A673 (cell line): Measurements from ENCODE around the gene AUP1. TPM values are rescaled to one million over a fixed set of nuclear protein-coding genes. Genes with fewer than 3 reads are reported as not detected.

Experiments
- BruUV-seq: library from RNA; stranded (reverse); fragments of 400-500 nt; replicated peaks from 2 replicates; lab custom pipeline; 2021; lab: Mats Ljungman, UMichigan
- CTCF ChIA-PET: fragments of 300-600 bp; sonication (Branson Sonifier 250); formaldehyde crosslinking; loops from one replicate; lab custom pipeline; 2022; ENCODE audit warnings: antibody characterized with exemption; lab: Charles Lee
- POLR2A ChIA-PET: fragments of 300-600 bp; sonication (Branson Sonifier 250); formaldehyde crosslinking; loops from one replicate; lab custom pipeline; 2022; ENCODE audit warnings: antibody characterized with exemption; ENCODE audit not compliant: low non-redundant PET; lab: Charles Lee
- DNase-seq: peaks from one replicate; pipeline ENCODE4 v3.0.0-alpha.2; 2015; ENCODE audit warnings: low spot score
- H3K27ac ChIP-seq: fragments of 200-600 bp; sonication (generic); 2 replicates; pipeline ENCODE4 v1.5.1; 2016; ENCODE audit warnings: mixed run types, low read depth, mild to moderate bottlenecking, mixed read lengths, antibody characterized with exemption, low read length; ENCODE audit not compliant: poor library complexity, severe bottlenecking
- H3K27me3 ChIP-seq: fragments of 200-600 bp; sonication (generic); replicated peaks from 2 replicates; pipeline ENCODE4 v1.6.1; 2017; ENCODE audit warnings: mixed run types, low read depth, mild to moderate bottlenecking, mixed read lengths, antibody characterized with exemption, low read length; ENCODE audit not compliant: insufficient read depth, poor library complexity
- H3K36me3 ChIP-seq: fragments of 200-600 bp; sonication (generic); 2 replicates; pipeline ENCODE4 v1.6.1; 2016; ENCODE audit warnings: mixed run types, mild to moderate bottlenecking, mixed read lengths, antibody characterized with exemption, low read length; ENCODE audit not compliant: insufficient read depth, poor library complexity, severe bottlenecking
- H3K4me1 ChIP-seq: fragments of 200-600 bp; sonication (generic); 2 replicates; pipeline ENCODE4 v1.6.1; 2017; ENCODE audit warnings: mixed run types, mild to moderate bottlenecking, mixed read lengths, antibody characterized with exemption, low read length; ENCODE audit not compliant: insufficient read depth, poor library complexity, severe bottlenecking
- H3K4me3 ChIP-seq: fragments of 200-600 bp; sonication (generic); 2 replicates; pipeline ENCODE4 v1.5.1; 2016; ENCODE audit warnings: low read depth, mixed run types, mild to moderate bottlenecking, mixed read lengths, low read length; ENCODE audit not compliant: poor library complexity, severe bottlenecking
- H3K9me3 ChIP-seq: fragments of 200-600 bp; sonication (generic); 2 replicates; pipeline ENCODE4 v1.6.1; 2016; ENCODE audit warnings: mixed run types, low read depth, mild to moderate bottlenecking, mixed read lengths, antibody characterized with exemption, low read length; ENCODE audit not compliant: poor library complexity, severe bottlenecking
- EZH2 ChIP-seq: fragments of 200-600 bp; sonication (generic); IDR thresholded peaks from 2 replicates; pipeline ENCODE4 v1.6.1; 2017; ENCODE audit warnings: borderline replicate concordance, low read depth, mild to moderate bottlenecking, mixed read lengths, antibody characterized with exemption, low read length; ENCODE audit not compliant: poor library complexity, severe bottlenecking
- intact Hi-C: fragments of 100-400 bp; cut with micrococcal nuclease; formaldehyde crosslinking; loops from one replicate; pipeline ENCODE4 v1.10.0; 2022; ENCODE audit not compliant: unreplicated experiment
- total RNA-seq: library from RNA; stranded (reverse); gene quantifications from 2 replicates; pipeline ENCODE4 v1.2.3, GENCODE V29; 2021
- TF ChIP-seq, protein P1 (sequence below): fragments of 300-800, 200-600 bp; sonication (generic); conservative IDR thresholded peaks from 2 replicates; pipeline ENCODE4 v1.5.1; 2017; ENCODE audit warnings: low read depth, mild to moderate bottlenecking, antibody characterized with exemption, low read length, moderate library complexity, mixed read lengths

AUP1 gene
- total RNA-seq, 1 experiment from 2014 or later: 126 TPM

DNA sequence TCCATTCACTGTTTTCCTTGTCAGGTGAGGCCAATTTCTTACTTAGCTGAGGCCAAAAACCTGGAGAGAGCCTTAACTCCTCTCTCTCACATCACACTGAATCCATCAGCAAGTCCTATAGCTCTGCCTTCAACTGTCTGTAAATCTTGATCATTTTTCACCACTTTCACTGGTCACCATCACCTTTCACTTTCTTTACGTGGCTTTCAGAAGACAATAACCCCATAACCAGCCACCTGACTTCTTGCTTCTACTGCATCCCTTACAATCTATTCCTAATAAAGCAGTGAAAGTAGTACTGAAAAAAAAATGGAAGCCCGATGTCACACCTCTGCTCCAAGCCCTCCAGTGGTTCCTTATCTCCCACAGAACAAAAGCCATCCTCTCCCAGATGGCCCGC lies 16.5 kb upstream of the AUP1 start:
- Histone ChIP-seq H3K9me3 (no peaks in the 10 kb centered on the region), H3K27me3 (peaks cover 14% of the 10 kb centered on the region), H3K27ac (no peak overlapping the region), H3K36me3 (no peaks in the 10 kb centered on the region), H3K4me1 (peaks cover 10% of the 10 kb centered on the region), H3K4me3 (no peak overlapping the region)
- intact Hi-C loops: no loop called here
- no TSS peak for BruUV-seq
- TF ChIP-seq, protein P1, sequence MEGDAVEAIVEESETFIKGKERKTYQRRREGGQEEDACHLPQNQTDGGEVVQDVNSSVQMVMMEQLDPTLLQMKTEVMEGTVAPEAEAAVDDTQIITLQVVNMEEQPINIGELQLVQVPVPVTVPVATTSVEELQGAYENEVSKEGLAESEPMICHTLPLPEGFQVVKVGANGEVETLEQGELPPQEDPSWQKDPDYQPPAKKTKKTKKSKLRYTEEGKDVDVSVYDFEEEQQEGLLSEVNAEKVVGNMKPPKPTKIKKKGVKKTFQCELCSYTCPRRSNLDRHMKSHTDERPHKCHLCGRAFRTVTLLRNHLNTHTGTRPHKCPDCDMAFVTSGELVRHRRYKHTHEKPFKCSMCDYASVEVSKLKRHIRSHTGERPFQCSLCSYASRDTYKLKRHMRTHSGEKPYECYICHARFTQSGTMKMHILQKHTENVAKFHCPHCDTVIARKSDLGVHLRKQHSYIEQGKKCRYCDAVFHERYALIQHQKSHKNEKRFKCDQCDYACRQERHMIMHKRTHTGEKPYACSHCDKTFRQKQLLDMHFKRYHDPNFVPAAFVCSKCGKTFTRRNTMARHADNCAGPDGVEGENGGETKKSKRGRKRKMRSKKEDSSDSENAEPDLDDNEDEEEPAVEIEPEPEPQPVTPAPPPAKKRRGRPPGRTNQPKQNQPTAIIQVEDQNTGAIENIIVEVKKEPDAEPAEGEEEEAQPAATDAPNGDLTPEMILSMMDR: no peak
- no peak for DNase-seq
- POLR2A ChIA-PET: no interaction called here
- CTCF ChIA-PET: no interaction called here

DNA sequence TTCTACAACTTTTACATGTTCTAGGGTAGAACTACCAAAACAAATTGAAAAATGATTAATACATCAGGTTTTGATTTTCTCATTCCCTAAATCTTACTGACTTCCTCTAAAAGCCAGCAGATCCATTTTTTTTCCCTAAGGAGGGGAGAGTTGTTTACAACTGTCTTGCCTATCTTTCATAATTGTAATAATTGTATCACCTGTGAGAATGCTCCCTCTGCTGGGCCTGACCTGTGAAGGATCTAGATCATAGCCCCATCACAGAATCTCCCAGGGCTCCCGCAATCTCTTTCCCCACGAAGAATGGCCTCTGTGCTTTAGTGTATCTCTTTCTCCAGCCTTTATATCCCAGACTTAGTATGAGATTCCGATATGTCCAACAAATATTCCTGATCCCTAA lies 15.1 kb upstream of the AUP1 start:
- Histone ChIP-seq H3K27me3 (peaks cover 14% of the 10 kb centered on the region), H3K4me1 (peaks cover 10% of the 10 kb centered on the region), H3K4me3 (no peak overlapping the region), H3K9me3 (no peaks in the 10 kb centered on the region), H3K27ac (no peak overlapping the region), H3K36me3 (no peaks in the 10 kb centered on the region)
- POLR2A ChIA-PET: no interaction called here
- intact Hi-C loops: no loop called here
- DNase-seq: no peak
- TF ChIP-seq, protein P1: no peak
- TF ChIP-seq EZH2: no peak
- BruUV-seq: no TSS peak
- CTCF ChIA-PET: no interaction called here

DNA sequence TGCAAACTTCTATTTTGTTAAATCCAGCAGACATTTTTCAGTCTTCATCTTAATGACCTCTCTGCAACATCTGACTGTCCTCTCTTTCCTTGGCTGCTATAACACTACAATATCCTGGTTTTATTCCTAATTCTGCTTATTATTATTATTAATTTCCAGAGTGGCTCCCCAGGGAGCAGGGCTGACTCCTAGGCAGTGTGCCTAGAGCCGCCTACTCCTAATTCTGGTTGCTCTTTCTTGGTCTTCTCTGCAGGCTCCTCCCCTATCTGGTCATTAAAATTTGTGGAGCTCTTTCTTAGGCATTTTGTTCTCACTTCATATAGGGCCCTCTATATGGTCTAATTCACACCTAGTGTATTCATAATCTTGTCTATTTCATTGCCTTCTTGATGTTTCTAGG lies 13.5 kb upstream of the AUP1 start:
- no peaks in the 10 kb centered on the region for H3K36me3 ChIP-seq
- no peaks in the 10 kb centered on the region for H3K9me3 ChIP-seq
- DNase-seq: no peak
- H3K27me3 ChIP-seq: peaks cover 17% of the 10 kb centered on the region
- no peak overlapping the region for H3K27ac ChIP-seq
- intact Hi-C loops: no loop called here
- POLR2A ChIA-PET: no interaction called here
- CTCF ChIA-PET: no interaction called here
- no TSS peak for BruUV-seq
- H3K4me3 ChIP-seq: no peak overlapping the region
- TF ChIP-seq EZH2: no peak
- TF ChIP-seq, protein P1: no peak
- H3K4me1 ChIP-seq: peaks cover 4% of the 10 kb centered on the region
